GM21381 (cell line): ENCODE data around the gene DSCAML1.
"Not testable (repeated sequence)": the region's sequence is repeated elsewhere in the genome, so short reads cannot be mapped to it uniquely, and the experiment has no call there.

Source experiments
- ATAC-seq: cut with Tn5 transposase; IDR thresholded peaks from one replicate; pipeline ENCODE4 v1.9.1; 2021; ENCODE audit warnings: mild to moderate bottlenecking, moderate library complexity; ENCODE audit not compliant: unreplicated experiment

Gene DSCAML1

DNA sequence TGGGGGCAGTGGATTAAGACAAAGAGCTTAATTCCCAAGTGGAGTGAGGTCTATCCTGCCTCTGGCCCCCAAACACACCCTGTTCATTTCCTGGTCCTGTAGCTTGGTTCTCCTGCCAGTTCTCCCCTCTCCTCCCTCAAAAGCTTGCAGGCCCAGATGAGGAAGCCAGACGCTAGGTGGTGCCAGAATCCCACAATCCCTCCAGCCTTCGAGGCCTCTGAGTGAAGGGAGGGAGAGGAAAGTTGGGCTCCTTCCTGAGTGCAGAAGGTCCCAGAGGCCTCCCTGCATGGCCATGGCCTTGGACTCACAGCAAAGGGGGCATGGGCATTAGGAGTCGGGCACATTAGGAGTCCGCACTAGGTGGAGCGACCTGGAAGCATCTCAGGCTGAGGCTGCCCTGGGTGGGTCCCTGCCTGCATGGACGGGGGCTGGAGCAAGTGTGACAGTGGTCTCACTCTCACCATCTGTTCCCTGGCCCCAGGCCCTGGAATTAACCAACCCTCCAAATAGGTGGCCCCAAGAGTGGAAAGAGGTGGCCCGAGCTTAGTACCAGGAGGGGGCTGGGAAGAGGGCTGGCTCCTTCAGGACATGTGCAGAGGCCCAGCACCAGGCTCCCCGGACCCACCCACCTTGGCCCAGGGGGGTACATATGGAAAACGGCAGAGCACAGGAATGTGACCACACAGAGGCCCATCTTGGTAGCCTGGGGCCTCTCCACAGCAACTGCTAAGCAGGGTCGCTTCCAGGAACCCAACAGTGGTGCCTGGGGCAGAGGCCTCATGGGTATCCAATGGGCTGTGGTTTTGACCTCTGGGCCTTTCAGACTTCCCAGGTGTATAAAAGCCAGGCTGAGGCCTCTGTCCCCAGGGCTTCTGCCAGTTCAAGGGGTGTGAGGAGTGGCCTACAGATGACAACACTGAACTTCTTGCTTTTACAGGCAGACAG, 22.4 kb upstream of the DSCAML1 start:
- no peak for ATAC-seq

DNA sequence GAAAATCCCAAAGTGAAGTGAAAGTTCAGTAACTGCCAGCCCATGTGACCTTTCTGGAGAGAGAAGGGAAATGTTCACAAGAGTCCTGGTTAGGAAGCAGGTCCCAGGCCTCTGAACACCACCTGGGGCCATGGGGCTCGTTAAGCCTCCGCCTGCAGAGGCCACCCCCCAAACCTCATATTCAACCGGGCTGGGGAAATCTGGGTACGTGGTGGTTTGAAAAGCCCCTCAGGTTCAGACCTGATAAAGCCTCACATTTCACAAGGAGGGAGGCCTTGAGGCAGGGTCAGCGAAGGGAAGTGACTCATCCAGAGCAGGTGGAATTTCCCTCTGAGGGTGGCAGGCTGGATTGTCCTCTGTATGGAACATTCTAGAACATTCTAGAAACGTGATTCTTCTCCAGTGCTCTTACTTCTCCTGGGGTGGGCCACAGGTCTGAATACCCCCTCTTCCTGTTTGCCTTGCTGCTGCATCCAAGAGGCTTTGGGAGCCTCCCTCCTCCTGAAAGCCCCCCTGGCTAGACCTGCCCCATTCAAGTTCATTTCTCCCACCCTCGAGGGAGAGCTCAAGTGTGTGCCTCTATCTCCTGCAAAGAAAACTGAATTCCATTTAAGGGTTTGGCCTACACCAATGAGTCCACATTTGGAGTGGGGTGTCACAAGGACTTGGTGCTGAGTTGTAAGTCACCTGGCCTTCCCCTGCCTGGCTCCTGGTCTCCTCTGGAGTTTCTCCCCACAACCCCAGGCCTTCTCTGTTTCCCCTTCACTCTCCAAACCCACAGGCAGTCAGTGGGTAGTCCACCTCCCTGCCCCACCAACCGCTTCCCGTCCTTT, 21.2 kb upstream of the DSCAML1 start:
- ATAC-seq = peak; percentile 17

DNA sequence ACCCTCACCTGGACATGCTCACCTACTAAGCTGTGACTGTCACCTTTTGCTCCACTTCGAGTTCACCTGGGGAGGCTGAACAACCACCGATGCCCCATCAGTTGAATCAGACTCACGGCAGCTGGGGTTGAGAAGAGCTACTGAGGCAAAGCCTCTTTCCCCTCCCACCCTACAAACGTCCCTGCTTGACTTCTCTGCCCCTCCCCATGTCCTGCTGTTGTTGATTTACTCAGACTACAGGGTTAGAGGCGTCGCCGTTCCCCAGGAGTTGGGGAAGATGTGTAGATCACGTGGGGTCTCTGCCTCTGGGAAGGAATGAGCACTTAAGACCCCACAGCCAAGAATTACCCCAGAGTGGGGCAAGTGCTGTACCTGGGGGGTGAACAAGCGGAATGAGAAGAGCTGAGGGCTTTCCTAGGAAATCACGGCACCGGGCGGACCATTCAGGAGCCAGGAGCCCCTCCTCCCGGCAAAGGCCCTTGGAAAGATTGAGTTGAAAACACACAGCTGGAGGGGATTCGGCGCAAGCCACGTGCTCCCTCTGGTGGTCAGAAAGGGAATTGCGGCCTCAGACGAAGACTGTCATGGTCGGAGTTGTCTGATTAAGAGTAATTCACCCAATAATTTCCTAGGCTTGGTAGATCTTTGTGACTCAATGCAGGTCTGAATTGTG, 20.5 kb upstream of the DSCAML1 start:
- ATAC-seq = peak; percentile 24

DNA sequence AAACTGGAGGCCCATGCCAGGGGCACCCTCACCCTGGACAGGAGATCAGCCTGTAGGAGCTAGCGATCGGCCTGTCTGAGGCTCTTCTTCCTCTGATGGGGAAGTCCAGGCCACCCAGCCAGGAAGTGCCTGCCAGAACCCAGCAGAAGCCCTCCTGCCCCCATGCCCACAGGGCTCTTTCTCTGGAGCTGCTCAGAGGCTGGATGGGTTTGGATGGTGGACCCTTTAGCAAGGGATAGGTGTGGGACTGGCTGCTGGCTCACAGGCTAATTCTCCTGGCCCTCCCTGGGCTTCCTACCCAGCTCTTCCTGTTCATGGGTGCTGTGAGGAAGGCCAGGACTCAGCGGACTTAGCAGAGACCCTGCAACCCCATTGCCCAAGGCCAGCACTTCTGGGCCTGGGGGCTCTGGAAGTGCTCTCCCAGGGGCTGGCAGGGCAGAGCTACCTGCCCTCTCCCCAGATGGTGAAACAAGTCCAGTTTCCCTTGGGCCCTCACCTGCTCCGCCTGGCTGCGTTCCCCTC, 19.9 kb upstream of the DSCAML1 start:
- no peak for ATAC-seq

DNA sequence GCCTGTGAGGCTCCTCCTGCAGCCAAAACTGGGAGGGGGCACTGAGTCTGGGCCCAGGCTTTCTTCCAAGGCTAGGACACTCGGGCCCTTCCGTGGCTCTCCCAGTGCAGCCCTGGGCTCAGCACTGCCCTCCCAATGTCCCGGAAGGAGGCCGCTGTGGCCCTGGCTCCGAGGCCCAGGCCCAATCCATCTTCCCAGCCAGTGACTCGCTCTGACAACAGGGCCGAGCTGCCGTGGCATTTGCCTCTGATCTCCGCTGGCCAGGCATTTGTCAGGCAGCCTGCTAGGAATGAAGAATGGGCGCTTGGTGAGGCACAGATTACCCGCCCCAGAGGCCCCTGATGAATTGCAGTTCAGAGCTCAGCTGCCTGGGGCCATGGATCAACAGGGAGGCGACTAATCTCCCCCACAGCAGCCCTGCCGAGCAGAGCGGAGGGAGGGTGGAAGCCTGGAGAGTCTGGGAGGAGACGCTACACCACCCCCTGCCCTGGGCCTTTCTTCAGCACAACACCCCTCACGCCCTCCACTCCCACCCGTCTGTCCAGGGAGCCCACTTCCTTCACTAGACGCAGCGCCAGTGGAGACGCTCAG, 19.2 kb upstream of the DSCAML1 start:
- no peak for ATAC-seq

DNA sequence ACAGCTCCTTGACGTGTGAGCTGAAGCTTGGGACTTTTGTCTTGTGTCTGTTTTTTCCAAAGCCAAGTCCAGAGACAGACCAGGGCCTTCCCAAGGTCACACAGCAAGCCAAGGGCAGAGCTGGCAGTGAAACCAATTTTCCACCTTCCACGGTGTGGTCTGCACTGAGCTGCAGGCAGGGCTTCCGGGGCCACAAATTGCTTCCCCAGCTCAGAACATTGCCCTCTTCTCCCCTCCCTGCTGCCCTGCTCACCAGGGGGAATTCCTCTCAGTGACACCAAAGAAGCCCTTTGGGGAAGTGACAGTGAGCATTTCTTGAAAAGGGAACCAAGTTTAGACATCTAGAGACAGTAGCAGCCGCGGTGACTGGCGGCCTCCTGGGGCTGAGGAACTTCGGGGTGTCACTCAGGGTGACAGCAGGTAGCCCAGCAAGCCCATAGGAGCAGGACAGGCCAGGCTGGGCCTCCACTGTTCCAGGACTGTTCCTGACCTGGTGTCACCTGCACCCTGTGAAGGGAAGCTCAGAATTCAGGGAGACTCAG, 18.3 kb upstream of the DSCAML1 start:
- peak; percentile 48 for ATAC-seq

DNA sequence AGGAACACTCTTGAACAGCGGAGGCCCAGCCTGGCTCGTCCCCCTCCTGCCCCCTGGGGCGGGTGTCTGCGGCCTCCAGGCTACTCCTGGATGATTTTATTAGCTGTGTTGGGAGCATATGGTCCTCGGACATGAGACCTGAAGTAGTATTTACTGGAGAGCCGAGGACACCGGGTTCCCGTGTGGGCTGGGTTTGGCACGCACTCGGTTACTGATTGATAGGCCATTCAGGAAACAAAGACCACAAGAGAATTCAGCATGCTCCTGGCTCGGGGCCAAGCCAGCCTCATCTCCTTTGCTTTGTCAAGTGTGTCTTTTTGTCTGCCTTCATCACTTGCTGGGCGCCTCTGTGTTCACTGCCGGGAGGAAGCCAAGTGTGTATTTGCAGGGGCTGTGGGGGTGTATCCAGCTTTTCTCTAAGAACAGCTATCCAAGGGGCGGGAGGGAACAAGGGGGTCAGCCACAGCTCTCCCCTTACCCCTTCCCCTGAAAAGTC, 17.8 kb upstream of the DSCAML1 start:
- peak; percentile 44 for ATAC-seq

DNA sequence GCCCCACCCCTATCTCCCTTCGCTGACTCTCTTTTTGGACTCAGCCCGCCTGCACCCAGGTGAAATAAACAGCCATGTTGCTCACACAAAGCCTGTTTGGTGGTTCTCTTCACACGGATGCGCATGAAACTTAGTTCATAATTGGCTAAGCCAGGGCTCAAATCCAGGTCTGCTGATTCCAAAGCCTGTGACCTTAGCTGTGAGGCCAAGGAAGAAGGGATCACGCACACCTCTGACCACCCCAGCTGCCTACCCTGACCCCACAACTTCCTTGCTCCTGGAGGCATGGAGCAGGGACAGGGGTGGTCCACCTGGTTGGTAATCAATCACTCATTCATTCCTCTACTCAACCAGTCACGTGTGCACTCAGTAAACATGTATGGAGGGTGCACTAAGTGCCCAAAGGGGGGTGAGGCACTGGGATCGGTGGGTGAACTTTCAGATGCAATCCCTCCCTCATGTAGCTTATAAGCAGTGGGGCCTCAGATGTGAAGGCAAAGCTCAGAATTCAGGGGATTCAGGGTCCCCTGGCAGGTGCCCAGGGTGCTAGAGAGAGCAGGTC, 17.3 kb upstream of the DSCAML1 start:
- ATAC-seq = peak; percentile 3

DNA sequence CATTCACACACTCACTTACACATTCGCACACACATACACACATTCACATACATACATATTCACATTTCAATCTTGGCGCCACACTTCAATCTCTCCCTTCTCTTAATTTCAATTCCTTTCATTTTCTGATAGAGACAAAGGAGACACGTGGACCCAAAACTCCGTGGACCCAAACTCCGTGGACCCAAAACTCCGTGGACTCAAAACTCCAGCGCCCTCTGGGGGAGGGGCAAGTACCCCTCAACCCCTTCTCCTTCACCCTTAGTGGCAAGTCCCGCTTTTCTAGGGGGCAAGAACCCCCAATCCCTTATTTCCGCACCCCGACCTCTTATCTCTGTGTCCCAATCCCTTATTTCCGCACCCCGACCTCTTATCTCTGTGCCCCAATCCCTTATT, 13.0 kb upstream of the DSCAML1 start:
- ATAC-seq = not testable (repeated sequence)

DNA sequence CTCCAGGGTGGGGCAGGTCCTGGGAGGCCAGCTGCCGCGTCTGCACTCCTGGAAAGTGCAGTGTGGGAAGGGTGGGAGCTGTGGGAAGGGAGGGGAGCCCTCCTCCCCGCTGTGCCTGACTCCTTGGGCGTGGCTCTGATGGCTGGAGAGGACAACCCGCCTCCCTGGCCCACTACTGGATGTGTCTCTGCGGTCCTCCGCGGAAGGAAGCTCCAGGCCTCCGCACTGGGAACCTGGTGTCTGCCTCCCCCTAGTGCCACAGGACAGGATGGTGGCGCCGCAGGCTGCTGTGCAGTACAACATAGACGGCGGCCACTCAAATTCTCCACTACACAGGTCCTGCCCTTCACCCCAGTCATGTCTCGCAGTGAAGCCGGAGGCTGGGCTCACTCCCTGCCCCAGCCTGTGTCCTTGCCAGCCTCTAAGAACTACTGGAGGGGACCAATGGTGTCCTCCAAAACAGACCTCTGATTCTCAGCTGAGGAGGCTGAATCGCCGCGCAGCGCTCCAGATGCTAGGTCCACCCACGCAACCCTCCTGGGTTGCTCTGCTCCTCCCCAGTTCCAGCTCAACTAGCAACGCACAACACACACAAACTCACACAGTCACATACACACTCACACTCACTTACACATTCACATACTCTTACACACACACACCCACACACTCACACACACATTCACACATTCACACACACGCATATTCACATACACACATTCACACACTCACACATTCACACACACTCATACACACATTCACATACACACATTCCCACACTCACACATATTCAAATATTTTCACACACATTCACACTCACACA, 12.4 kb upstream of the DSCAML1 start:
- ATAC-seq = no peak

DNA sequence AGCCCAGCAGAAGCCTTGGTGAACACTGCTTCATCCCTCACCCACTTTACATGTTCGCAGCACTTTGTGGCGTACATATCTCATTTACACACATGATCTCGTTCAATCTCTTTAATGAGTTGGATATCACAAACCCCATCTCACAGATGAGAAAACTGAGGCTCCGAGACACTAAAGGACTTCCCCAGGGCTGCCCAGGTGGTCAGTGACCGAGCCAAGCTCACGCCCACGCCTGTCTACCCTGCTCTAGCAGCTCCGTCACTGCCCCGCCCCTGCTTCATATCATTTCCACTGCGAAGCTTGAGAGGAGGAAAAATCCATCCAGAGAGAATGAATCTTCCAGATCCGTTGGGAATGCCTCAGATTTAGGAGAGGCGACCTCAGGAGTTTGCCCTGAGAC, 11.8 kb upstream of the DSCAML1 start:
- no peak for ATAC-seq

DNA sequence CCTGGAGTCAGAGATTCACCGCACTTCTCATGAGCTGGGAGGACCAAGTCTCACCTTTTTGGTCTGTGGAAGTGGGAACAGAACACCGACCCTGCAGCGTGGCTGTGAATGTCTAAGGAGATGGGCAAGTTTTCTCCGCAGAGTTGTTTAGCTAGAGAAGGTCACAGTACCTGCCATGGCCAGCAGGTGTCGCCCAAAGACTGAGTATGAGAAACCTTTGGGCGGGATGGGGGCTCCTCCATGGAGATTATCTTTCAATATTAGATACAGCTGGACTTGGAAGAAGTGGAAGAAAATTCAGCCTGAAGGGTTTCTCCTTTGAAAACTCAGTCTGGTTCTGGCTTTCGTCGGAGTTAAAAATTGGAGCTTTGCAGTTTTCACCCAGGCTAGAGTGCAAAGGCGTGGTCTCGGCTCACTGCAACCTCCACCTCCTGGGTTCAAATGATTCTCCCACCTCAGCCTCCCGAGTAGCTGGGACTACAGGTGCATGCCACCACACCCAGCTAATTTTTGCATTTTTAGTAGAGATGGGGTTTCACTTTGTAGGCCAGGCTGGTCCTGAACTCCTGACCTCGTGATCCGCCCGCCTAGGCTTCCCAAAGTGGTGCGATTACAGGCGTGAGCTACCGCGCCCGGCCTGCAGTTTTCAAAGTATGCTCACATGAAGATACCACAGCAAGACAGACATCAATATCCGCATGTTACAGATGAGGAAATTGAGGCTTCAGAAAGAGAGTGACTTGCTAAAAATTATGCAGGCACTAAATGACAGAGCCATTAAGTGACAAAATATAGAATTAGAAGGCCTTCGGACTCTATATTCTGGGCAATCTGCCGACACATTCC, 10.7 kb upstream of the DSCAML1 start:
- ATAC-seq = no peak

DNA sequence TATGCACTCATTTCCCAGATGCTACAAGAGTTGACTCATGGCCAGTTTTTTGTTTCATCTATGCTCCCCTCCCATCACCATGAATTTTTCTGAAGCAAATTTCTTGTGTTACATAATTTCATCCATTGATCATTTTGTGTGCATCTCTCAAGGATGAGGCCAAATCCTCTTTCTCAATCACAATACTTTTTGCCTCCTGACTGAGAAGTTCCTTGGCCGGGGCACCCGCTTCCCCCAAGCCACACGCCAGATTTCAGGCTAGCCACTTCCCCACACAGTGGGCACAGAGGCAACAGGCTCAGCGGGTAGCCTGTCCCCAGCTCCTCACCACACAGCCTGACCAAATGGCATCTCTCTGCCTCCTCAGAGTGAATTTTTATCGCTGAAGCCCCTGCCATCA, 9.8 kb upstream of the DSCAML1 start:
- ATAC-seq = no peak

DNA sequence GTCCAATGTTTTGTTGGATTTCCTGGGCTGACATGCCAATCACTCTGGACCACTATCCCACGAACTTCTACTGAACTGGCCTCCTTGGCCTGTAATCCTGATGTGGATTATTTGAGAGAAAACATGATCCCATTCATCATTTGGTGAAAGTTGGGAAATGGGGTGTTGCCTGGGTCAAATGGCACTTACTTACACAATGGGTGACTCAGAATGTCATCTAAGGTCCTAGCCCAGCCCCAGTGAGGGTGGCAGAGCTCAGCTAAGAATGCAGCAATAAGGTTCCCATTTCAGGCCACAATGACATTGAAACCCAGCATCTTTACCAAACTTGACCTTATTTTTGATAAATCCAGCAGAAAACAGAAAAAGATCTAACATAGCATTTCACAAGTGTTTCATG, 8.0 kb upstream of the DSCAML1 start:
- no peak for ATAC-seq

DNA sequence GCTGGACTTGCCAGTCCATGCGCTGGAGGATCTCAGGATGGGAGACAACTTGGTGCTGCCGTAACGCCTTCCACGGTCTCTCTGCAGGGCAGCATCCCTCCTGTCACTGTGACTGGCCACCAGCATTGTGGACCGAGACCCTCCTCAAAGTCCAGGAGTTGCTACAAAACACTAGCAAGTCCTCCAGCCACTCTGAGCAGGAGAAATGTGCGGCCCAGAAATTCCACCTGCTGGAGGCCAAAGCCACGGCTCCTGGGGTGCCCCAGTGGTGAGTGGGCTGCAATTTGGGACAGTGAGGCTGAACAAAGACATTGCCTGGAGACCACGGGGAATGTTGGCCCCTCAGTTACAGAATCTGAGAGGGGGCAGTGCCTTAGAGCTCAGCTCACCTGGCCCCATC, 6.9 kb upstream of the DSCAML1 start:
- no peak for ATAC-seq

DNA sequence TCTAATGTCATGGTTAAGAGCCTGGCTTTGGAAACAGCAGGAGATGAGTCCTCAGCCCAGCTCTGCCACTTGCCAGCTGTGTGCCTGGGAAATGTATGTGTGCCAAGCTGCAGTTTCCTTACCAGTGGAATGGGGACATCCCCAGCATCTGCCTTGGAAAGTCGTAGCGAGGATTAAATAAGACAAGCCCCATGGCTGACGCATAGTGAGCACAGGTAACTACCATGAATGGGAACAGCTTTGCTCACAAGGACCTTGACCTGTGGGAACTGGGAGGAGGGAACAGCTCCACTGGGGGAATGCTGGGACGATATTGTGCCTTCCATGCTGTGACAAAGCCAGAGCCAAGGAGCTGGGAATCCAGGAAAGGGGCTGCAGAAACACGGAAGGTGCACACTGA, 2.6 kb upstream of the DSCAML1 start:
- no peak for ATAC-seq

DNA sequence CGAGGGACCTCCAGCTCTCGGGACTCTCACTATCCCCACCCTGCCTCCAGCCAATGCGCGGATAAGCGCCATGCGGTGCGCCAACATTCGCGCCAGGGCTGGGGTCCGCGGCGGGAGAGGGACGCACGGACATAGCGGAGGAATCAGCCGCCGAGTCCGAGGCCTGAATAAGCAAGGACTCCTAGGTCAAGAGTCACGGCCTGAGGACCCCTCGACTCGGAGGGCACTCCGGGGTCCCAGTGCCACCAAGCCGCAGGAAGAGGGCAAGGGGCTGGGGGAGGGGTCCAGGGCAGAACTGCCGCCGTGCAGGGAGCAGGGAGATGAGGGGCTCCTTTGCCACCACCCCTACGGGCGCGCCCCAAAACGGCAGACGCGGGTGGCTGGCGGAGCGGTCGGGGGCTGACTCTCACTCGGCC, 552 bp downstream of the DSCAML1 start:
- ATAC-seq = no peak
